ACHN (cell line): ENCODE data around the gene PJVK.

Source experiments
- DNase-seq: peaks from one replicate; pipeline ENCODE4 v3.0.0-alpha.2; 2015
- in situ Hi-C: cut with HindIII; loops from 2 replicates; pipeline ENCODE4 v1.10.0; 2017; ENCODE audit warnings: low sequenced_read_pairs, low pct_ligation_motif_present, low pct_unique_long_range_greater_than_20kb

The PJVK gene

GRCh38 chr2:178476477-178476876, 25.3 kb downstream of the PJVK start:
- in situ Hi-C loops = no loop called here
- no peak for DNase-seq

- no peak for DNase-seq
- in situ Hi-C loops = no loop called here
Measured at GRCh38 chr2:178477443-178478129, 26.4 kb downstream of the PJVK start.

- in situ Hi-C loops = no loop called here
- peak; percentile 33 for DNase-seq
Measured at GRCh38 chr2:178478130-178478438, 26.9 kb downstream of the PJVK start.

- in situ Hi-C loops = no loop called here
- peak; percentile 90 for DNase-seq
Measured at GRCh38 chr2:178478439-178479274, 27.5 kb downstream of the PJVK start, which contains the start of gene FKBP7. FKBP7 (minus strand) TSS chr2:178478600; CDS start chr2:178478499, 101 bp downstream.

- in situ Hi-C loops = no loop called here
- DNase-seq = no peak
Measured at GRCh38 chr2:178479275-178479616, 28.1 kb downstream of the PJVK start.

GRCh38 chr2:178479758-178480226, 28.6 kb downstream of the PJVK start:
- no peak for DNase-seq
- in situ Hi-C loops = no loop called here

GRCh38 chr2:178480227-178481181, 29.3 kb downstream of the PJVK start, which contains the start of gene PLEKHA3:
PLEKHA3 (plus strand) TSS chr2:178480457; CDS start chr2:178480870, 413 bp downstream.
- in situ Hi-C loops = no loop called here

GRCh38 chr2:178482437-178482836, 31.3 kb downstream of the PJVK start:
- DNase-seq = peak; percentile 53
- in situ Hi-C loops = no loop called here

More at GRCh38 chr2:178480227-178481181, 29.3 kb downstream of the PJVK start, which contains the start of gene PLEKHA3:
- peak; percentile 99 for DNase-seq

- in situ Hi-C loops = no loop called here
- peak; percentile 22 for DNase-seq
Measured at GRCh38 chr2:178484245-178485041, 33.3 kb downstream of the PJVK start.

GRCh38 chr2:178485356-178485755, 34.2 kb downstream of the PJVK start:
- in situ Hi-C loops = no loop called here
- no peak for DNase-seq

- in situ Hi-C loops = no loop called here
- no peak for DNase-seq
Measured at GRCh38 chr2:178491612-178492011, 40.4 kb downstream of the PJVK start.

- in situ Hi-C loops = no loop called here
- DNase-seq = no peak
Measured at GRCh38 chr2:178496049-178496448, 44.9 kb downstream of the PJVK start.

GRCh38 chr2:178498137-178498536, 47.0 kb downstream of the PJVK start:
- in situ Hi-C loops = no loop called here
- DNase-seq = no peak

GRCh38 chr2:178499640-178500039, 48.5 kb downstream of the PJVK start:
- in situ Hi-C loops = no loop called here

GRCh38 chr2:178502751-178503150, 51.6 kb downstream of the PJVK start:
- no peak for DNase-seq
- in situ Hi-C loops = no loop called here

More at GRCh38 chr2:178499640-178500039, 48.5 kb downstream of the PJVK start:
- no peak for DNase-seq

- in situ Hi-C loops = no loop called here
- no peak for DNase-seq
Measured at GRCh38 chr2:178506101-178506500, 54.9 kb downstream of the PJVK start.

GRCh38 chr2:178506524-178506923, 55.3 kb downstream of the PJVK start:
- no peak for DNase-seq
- in situ Hi-C loops = no loop called here

- DNase-seq = no peak
- in situ Hi-C loops = no loop called here
Measured at GRCh38 chr2:178506949-178507348, 55.8 kb downstream of the PJVK start.
